HEK293 (cell line): ENCODE measurements around the gene EDC3.

Experiments used
- GLI4 ChIP-seq: fragments of 450-650 bp; formaldehyde crosslinking; IDR thresholded peaks from 2 replicates; pipeline ENCODE4 v1.5.1; 2016; ENCODE audit warnings: missing biosample characterization, missing genetic modification characterization
- WT1 ChIP-seq: fragments of 450-650 bp; formaldehyde crosslinking; IDR thresholded peaks from 2 replicates; pipeline ENCODE4 v1.5.1; 2016; ENCODE audit warnings: missing biosample characterization, missing genetic modification characterization
- YY1 ChIP-seq: fragments of 450-650 bp; formaldehyde crosslinking; IDR thresholded peaks from 2 replicates; pipeline ENCODE4 v1.5.1; 2018; ENCODE audit warnings: missing biosample characterization, missing genetic modification characterization
- ZBTB17 ChIP-seq: fragments of 450-650 bp; formaldehyde crosslinking; IDR thresholded peaks from 2 replicates; pipeline ENCODE4 v1.5.1; 2016; ENCODE audit warnings: missing biosample characterization, missing genetic modification characterization
- ZBTB7A ChIP-seq: fragments of 450-650 bp; formaldehyde crosslinking; IDR thresholded peaks from 2 replicates; pipeline ENCODE4 v1.5.1; 2016; ENCODE audit warnings: low read depth, missing biosample characterization, missing genetic modification characterization
- ZEB2 ChIP-seq: fragments of 450-650 bp; formaldehyde crosslinking; IDR thresholded peaks from 2 replicates; pipeline ENCODE4 v1.5.1; 2016; ENCODE audit warnings: missing biosample characterization, missing genetic modification characterization
- ZNF366 ChIP-seq: fragments of 450-650 bp; formaldehyde crosslinking; conservative IDR thresholded peaks from 2 replicates; pipeline ENCODE4 v1.5.1; 2016; ENCODE audit warnings: missing biosample characterization, missing genetic modification characterization
- ZNF501 ChIP-seq: fragments of 450-650 bp; formaldehyde crosslinking; IDR thresholded peaks from 2 replicates; pipeline ENCODE4 v1.5.1; 2016; ENCODE audit warnings: missing biosample characterization, missing genetic modification characterization
- ZNF549 ChIP-seq: fragments of 450-650 bp; IDR thresholded peaks from 2 replicates; pipeline ENCODE4 v1.5.1; 2018; ENCODE audit warnings: missing biosample characterization, missing genetic modification characterization, mild to moderate bottlenecking, inconsistent platforms, moderate library complexity
- ZNF707 ChIP-seq: fragments of 450-650 bp; formaldehyde crosslinking; IDR thresholded peaks from 2 replicates; pipeline ENCODE4 v1.5.1; 2016; ENCODE audit warnings: missing biosample characterization, missing genetic modification characterization
- ZNF791 ChIP-seq: fragments of 450-650 bp; formaldehyde crosslinking; IDR thresholded peaks from 2 replicates; pipeline ENCODE4 v1.5.1; 2016; ENCODE audit warnings: missing biosample characterization, missing genetic modification characterization
- TF ChIP-seq, protein P1 (sequence below): fragments of 450-650 bp; formaldehyde crosslinking; IDR thresholded peaks from 2 replicates; pipeline ENCODE4 v1.5.1; 2016; ENCODE audit warnings: missing biosample characterization, missing genetic modification characterization
- TF ChIP-seq, protein P2 (sequence below): fragments of 450-650 bp; formaldehyde crosslinking; IDR thresholded peaks from 2 replicates; pipeline ENCODE4 v1.5.1; 2017; ENCODE audit warnings: missing biosample characterization, mild to moderate bottlenecking, missing genetic modification characterization, moderate library complexity
- TF ChIP-seq, protein P3 (sequence below): fragments of 450-650 bp; formaldehyde crosslinking; IDR thresholded peaks from 2 replicates; pipeline ENCODE4 v1.5.1; 2016; ENCODE audit warnings: missing biosample characterization, missing genetic modification characterization

DNA sequence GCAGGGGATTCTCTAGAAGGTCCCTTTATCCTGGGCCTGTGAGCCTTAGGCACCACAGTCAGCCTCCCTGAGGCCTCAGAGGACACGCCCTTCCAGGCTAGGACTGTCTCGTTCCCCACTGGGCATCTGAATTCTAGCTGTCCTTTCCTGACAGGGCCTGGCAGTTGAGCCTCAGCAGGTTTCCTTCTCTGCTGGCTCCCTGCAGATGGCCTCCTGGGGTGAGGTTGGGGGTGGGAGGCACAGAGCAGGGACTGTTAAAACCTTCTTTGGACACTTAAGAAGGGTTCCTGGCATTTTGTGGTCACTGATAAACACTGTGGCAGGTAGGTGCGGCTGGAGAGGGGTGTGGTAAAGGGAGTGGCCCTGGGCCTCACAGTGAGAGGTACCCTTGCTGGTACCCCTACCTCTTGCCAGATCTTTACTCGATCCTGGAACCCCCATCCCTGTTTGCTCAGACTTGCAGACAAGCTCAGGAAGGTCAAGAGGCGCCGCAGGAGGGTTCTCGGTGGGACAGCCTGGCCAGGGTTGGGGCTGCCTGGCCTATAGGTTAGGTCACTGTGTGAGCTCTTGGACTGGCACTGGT is 71.7 kb downstream of the EDC3 start:
- TF ChIP-seq ZNF791 (no peak), ZNF501 (tag by site-specific recombination) (no peak), ZNF707 (no peak), ZNF366 (tag by site-specific recombination) (no peak), YY1 (tag by site-specific recombination) (no peak), ZEB2 (no peak), ZBTB17 (no peak), ZNF549 (tag by site-specific recombination) (no peak), ZBTB7A (tag by site-specific recombination) (no peak), WT1 (tag by site-specific recombination) (no peak), GLI4 (no peak)
- TF ChIP-seq, protein P1, sequence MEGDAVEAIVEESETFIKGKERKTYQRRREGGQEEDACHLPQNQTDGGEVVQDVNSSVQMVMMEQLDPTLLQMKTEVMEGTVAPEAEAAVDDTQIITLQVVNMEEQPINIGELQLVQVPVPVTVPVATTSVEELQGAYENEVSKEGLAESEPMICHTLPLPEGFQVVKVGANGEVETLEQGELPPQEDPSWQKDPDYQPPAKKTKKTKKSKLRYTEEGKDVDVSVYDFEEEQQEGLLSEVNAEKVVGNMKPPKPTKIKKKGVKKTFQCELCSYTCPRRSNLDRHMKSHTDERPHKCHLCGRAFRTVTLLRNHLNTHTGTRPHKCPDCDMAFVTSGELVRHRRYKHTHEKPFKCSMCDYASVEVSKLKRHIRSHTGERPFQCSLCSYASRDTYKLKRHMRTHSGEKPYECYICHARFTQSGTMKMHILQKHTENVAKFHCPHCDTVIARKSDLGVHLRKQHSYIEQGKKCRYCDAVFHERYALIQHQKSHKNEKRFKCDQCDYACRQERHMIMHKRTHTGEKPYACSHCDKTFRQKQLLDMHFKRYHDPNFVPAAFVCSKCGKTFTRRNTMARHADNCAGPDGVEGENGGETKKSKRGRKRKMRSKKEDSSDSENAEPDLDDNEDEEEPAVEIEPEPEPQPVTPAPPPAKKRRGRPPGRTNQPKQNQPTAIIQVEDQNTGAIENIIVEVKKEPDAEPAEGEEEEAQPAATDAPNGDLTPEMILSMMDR: no peak
- TF ChIP-seq, protein P2, sequence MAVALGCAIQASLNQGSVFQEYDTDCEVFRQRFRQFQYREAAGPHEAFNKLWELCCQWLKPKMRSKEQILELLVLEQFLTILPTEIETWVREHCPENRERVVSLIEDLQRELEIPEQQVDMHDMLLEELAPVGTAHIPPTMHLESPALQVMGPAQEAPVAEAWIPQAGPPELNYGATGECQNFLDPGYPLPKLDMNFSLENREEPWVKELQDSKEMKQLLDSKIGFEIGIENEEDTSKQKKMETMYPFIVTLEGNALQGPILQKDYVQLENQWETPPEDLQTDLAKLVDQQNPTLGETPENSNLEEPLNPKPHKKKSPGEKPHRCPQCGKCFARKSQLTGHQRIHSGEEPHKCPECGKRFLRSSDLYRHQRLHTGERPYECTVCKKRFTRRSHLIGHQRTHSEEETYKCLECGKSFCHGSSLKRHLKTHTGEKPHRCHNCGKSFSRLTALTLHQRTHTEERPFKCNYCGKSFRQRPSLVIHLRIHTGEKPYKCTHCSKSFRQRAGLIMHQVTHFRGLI: no peak
- TF ChIP-seq, protein P3, sequence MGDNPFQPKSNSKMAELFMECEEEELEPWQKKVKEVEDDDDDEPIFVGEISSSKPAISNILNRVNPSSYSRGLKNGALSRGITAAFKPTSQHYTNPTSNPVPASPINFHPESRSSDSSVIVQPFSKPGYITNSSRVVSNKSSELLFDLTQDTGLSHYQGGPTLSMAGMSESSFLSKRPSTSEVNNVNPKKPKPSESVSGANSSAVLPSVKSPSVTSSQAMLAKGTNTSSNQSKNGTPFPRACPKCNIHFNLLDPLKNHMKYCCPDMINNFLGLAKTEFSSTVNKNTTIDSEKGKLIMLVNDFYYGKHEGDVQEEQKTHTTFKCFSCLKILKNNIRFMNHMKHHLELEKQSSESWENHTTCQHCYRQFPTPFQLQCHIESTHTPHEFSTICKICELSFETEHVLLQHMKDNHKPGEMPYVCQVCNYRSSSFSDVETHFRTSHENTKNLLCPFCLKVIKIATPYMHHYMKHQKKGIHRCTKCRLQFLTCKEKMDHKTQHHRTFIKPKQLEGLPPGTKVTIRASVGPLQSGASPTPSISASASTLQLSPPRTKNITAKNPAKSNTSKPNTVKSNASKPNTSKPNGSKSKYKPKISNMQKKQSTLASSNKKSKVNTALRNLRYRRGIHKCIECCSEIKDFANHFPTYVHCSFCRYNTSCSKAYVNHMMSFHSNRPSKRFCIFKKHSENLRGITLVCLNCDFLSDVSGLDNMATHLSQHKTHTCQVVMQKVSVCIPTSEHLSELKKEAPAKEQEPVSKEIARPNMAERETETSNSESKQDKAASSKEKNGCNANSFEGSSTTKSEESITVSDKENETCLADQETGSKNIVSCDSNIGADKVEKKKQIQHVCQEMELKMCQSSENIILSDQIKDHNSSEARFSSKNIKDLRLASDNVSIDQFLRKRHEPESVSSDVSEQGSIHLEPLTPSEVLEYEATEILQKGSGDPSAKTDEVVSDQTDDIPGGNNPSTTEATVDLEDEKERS (tag by site-specific recombination): no peak
